ENCODE data around the gene SLC27A4.

- TF ChIP-seq CTCF (IDR thresholded peaks at IDR 0.05) (no peak), EZH2 (IDR thresholded peaks at IDR 0.05; ENCODE audit: borderline replicate concordance, insufficient read depth, low read depth, low read length, poor library complexity, severe bottlenecking) (no peak)
These were observed 536 bp downstream of the SLC27A4 start for GRCh38 chr9:128340691-128341434.
